ENCODE results near the gene WBP2. TPM values are rescaled to one million over a fixed set of nuclear protein-coding genes. Genes with fewer than 3 reads are reported as not detected.

Gene WBP2
- total RNA-seq, 2 experiments from 2014 or later = 64.3 to 68.6 TPM

DNA sequence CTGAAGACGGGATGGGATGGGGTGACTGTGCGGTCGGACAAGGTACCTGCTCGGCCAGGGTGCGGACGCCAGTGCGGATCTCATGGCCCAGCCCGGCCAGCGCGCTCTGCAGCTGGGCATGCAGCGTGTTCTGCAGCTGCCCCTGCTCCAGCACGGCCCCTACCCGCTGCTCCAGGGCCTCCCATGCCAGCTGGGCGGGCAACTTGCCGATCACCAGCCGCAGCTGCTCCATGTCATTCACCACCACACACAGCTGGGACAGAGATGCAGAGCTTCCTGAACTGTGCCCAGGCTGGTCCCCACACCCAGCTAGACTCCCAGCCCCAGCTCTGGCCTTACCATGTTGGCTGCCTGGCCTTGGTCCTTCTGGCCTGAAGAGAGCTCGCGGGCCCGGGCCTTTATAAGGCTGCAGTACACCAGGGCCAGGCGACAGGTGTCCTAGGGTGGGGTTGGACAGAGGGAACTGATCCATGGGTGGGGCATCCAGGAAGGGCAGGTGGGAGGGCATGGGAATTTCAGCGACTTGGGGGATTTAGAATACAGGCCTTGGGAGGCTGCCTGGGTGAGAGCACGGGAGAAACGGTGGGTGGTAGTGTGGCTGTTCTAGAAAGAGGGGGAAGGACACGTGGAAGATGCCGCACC is 20.7 kb downstream of the WBP2 start:
- no peak for ATAC-seq
- H3K36me3 Mint-ChIP-seq (ENCODE audit: low read depth) = peaks cover 64% of the 10 kb centered on the region
- peaks cover 55% of the 10 kb centered on the region for H3K4me1 Mint-ChIP-seq (ENCODE audit: low read depth)
- H3K9me3 Mint-ChIP-seq (ENCODE audit: insufficient read depth) = no peaks in the 10 kb centered on the region
- peak overlapping the region; percentile 93 for H3K27ac Mint-ChIP-seq
- POLR2A ChIA-PET = interaction anchor here (1.0 to 17.8 kb wide), 5 partner anchors 9 to 57 kb away, joined by 3 to 205 read pairs (median 7); partner anchors contain the start of gene UNC13D
- no peaks in the 10 kb centered on the region for H3K27me3 Mint-ChIP-seq (ENCODE audit: low read depth)
- no peak for DNase-seq
- CTCF ChIA-PET = interaction anchor here (1.1 to 3.8 kb wide), 4 partner anchors 14 to 81 kb away, joined by 3 to 17 read pairs (median 4); no protein-coding TSS in a partner anchor
- H3K4me3 Mint-ChIP-seq = peak overlapping the region; percentile 3

DNA sequence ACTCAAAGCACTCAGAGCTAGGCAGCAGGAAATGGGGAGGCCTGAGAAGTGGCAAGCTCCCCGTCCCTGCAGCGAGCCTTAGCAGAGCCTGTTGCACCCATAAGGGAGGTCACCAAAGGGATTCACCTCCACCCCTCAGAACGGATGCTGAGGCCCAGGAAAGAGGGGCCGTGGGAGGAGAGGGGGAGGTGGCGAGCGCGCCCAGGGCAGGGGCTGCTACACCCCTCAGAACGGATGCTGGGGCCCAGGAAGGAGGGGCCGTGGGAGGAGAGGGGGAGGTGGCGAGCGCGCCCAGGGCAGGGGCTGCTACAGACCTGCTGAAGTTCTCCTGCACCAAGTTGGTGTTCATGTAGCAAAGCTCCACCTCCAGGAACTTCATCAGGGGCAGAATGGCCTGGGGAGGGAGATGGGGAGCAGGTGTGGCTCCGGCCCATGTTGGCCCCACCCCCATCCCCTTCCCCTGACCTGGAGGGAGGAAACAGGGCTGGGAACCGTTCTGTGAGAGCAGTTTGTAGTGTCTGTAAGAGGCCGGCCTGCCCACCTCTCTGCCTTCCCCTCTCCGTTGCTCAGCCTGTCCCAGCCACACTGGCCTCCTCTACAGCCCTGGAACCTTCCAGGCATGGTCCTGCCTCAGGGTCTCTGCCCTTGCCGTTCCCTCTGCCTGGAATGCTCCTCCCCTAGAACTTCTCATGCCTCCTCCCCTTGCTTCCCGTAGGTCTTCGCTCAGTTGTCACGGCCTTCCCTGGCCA is 22.3 kb downstream of the WBP2 start:
- peak; percentile 69 for DNase-seq
- Mint-ChIP-seq H3K4me3 (peak overlapping the region; percentile 72), H3K36me3 (ENCODE audit: low read depth) (peaks cover 61% of the 10 kb centered on the region), H3K27me3 (ENCODE audit: low read depth) (no peaks in the 10 kb centered on the region), H3K4me1 (ENCODE audit: low read depth) (peaks cover 63% of the 10 kb centered on the region), H3K9me3 (ENCODE audit: insufficient read depth) (no peaks in the 10 kb centered on the region), H3K27ac (peak overlapping the region; percentile 93)
- peak; percentile 62 for ATAC-seq
- POLR2A ChIA-PET = interaction anchor here (0.7 to 17.8 kb wide), 11 partner anchors 10 to 56 kb away, joined by 3 to 205 read pairs (median 5); partner anchors contain the start of genes TRIM47, UNC13D, UNK and WBP2
- CTCF ChIA-PET = interaction anchor here (0.7 to 3.8 kb wide), 11 partner anchors 13 to 173 kb away, joined by 3 to 17 read pairs (median 5); partner anchors contain the start of gene GALK1

DNA sequence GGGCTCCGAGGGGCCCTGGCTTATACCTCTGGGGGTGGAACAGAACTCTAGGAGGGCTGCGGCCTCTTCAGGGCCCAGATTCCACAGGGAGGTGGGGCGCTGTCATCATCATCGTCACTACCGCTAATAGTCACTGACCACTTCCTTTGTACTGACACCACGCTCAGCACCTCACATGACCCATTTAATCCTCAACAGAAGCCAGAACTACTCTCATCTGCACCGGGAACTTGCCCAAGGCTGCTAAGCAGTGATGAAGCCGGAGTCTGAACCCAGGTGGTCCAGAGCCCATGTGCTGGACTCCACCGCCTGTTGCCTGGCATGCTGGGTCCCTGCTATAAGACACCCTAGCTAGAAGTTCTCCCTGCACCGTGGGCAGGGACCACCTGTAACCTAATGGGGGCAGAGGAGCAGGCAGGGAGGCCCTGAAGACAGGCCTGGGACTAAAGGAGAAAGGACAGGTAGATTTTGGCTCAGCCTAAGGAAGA is 22.9 kb downstream of the WBP2 start:
- ChIA-PET CTCF (interaction anchor here (0.6 to 3.8 kb wide), 11 partner anchors 13 to 173 kb away, joined by 3 to 17 read pairs (median 5); partner anchors contain the start of gene GALK1), POLR2A (interaction anchor here (0.6 to 17.8 kb wide), 13 partner anchors 10 to 55 kb away, joined by 3 to 205 read pairs (median 4); partner anchors contain the start of genes TRIM47, UNC13D and UNK)
- ATAC-seq (peak; percentile 42), DNase-seq (peak; percentile 78)
- Mint-ChIP-seq H3K27ac (peak overlapping the region; percentile 93), H3K9me3 (ENCODE audit: insufficient read depth) (no peaks in the 10 kb centered on the region), H3K4me3 (peak overlapping the region; percentile 72), H3K4me1 (ENCODE audit: low read depth) (peaks cover 61% of the 10 kb centered on the region), H3K27me3 (ENCODE audit: low read depth) (no peaks in the 10 kb centered on the region), H3K36me3 (ENCODE audit: low read depth) (peaks cover 56% of the 10 kb centered on the region)

DNA sequence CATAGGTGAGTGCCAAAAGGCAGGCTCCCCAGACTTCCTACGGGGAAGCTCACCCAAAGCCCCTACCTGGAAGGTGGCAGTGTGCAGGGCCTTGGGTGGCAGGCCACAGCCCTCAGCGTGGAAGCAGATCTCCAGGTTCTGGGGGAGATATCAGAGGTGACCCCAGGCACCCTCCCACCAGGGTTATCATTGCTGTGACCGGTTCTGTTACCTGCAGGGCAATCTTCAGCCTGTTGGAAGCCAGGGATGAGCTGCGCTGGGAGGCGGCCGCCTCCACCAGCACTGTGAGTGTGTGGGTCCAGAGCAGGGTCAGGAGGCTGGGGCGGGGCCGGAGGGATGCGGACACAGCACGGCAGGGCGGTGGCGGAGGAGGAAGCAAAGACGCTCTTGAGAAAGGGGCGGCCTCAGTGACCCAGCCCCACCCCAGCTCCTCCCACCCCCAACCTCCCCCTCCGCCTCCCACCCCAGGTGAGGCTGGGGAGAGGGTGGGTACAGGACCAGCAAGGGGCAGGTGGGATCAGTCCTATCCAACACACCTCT is 24.0 kb downstream of the WBP2 start:
- peaks cover 58% of the 10 kb centered on the region for H3K36me3 Mint-ChIP-seq (ENCODE audit: low read depth)
- no peaks in the 10 kb centered on the region for H3K27me3 Mint-ChIP-seq (ENCODE audit: low read depth)
- no peaks in the 10 kb centered on the region for H3K9me3 Mint-ChIP-seq (ENCODE audit: insufficient read depth)
- H3K4me3 Mint-ChIP-seq = no peak overlapping the region
- ChIA-PET CTCF (interaction anchor here (0.9 to 3.0 kb wide), 12 partner anchors 10 to 77 kb away, joined by 3 to 16 read pairs (median 8); partner anchors contain the start of genes GALK1, UNK and WBP2), POLR2A (interaction anchor here (1.0 to 17.8 kb wide), 4 partner anchors 13 to 54 kb away, joined by 3 to 205 read pairs (median 35); partner anchors contain the start of genes UNC13D and UNK)
- H3K4me1 Mint-ChIP-seq (ENCODE audit: low read depth) = peaks cover 68% of the 10 kb centered on the region
- no peak for ATAC-seq
- H3K27ac Mint-ChIP-seq = peak overlapping the region; percentile 93
- DNase-seq = no peak

DNA sequence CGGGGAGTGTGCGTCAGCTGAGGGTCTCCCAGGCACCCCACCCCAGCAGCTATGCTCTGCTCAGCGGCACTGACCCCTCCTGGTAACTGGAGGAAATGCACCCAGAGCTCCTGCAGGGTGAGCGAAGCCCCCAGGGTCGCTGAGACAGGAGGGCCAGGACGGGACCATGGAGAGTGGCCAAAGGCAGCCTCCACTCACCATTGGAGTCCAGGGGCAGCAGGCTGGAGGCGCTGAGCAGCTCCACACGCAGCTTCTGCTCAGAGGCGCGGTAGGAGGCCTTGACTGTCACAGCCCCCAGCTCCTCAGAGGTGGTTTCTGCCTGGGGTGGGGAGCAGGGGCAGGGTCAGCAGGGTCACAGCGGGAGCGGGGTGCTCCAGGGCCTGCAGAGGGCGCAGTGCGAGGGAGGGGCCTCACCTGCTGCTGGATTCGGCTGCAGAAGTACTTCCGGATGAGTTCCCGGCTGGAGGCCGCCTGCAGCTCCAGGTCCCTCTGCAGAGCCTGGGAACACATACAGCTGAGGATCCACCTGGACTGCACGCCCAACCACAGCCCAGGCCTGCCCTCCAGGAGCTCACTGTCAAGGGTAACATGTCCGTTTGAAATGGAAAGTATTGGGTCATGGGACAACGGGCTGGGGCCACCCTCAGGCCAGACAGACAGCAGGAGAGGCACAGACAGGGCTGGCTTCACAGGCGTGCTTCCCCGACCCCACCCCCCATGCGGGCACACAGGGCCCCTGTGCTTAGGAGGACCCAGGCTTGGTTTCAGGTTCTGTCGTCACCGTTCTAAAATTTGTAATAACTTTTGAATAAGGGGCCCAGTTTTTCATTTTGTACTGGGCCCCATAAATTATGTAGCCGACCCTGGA is 24.7 kb downstream of the WBP2 start:
- peaks cover 57% of the 10 kb centered on the region for H3K36me3 Mint-ChIP-seq (ENCODE audit: low read depth)

DNA sequence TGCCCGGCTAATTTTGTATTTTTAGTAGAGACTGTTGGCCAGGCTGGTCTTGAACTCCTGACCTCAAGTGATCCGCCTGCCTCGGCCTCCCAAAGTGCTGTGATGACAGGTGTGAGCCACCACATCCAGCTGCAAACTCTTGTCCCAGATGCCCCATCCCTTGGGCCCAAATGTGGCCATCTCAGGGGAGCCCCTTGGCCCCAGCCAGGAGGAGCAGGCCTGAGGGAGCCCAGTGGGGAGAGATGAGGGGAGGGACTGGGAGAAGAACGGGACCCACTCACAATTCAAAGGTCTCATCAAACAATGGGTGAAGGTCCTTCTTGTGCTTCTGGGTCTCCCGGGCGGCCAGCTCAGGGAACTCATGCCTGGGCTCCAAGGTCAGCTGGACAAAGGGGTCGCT is 25.4 kb downstream of the WBP2 start:
- DNase-seq (no peak), ATAC-seq (no peak)
- POLR2A ChIA-PET = interaction anchor here (0.7 to 17.8 kb wide), 6 partner anchors 14 to 76 kb away, joined by 3 to 205 read pairs (median 6); partner anchors contain the start of genes UNC13D, UNK and WBP2
- Mint-ChIP-seq H3K9me3 (ENCODE audit: insufficient read depth) (no peaks in the 10 kb centered on the region), H3K27me3 (ENCODE audit: low read depth) (no peaks in the 10 kb centered on the region), H3K36me3 (ENCODE audit: low read depth) (peaks cover 56% of the 10 kb centered on the region), H3K4me3 (no peak overlapping the region), H3K4me1 (ENCODE audit: low read depth) (peaks cover 63% of the 10 kb centered on the region), H3K27ac (peak overlapping the region; percentile 67)
- CTCF ChIA-PET = interaction anchor here (1.0 to 3.0 kb wide), 18 partner anchors 8 to 76 kb away, joined by 3 to 16 read pairs (median 6); partner anchors contain the start of genes GALK1, TRIM65 and WBP2

More for the DNA sequence above, 24.7 kb downstream of the WBP2 start:
- CTCF ChIA-PET = interaction anchor here (0.7 to 3.0 kb wide), 23 partner anchors 9 to 77 kb away, joined by 3 to 16 read pairs (median 5); partner anchors contain the start of genes GALK1, TRIM65, UNK and WBP2
- Mint-ChIP-seq H3K27ac (peak overlapping the region; percentile 82), H3K9me3 (ENCODE audit: insufficient read depth) (no peaks in the 10 kb centered on the region), H3K4me3 (no peak overlapping the region), H3K27me3 (ENCODE audit: low read depth) (no peaks in the 10 kb centered on the region), H3K4me1 (ENCODE audit: low read depth) (peaks cover 64% of the 10 kb centered on the region)
- DNase-seq = peak; percentile 46
- ATAC-seq = no peak
- POLR2A ChIA-PET = interaction anchor here (0.7 to 17.8 kb wide), 7 partner anchors 13 to 77 kb away, joined by 3 to 205 read pairs (median 8); partner anchors contain the start of genes UNC13D, UNK and WBP2

DNA sequence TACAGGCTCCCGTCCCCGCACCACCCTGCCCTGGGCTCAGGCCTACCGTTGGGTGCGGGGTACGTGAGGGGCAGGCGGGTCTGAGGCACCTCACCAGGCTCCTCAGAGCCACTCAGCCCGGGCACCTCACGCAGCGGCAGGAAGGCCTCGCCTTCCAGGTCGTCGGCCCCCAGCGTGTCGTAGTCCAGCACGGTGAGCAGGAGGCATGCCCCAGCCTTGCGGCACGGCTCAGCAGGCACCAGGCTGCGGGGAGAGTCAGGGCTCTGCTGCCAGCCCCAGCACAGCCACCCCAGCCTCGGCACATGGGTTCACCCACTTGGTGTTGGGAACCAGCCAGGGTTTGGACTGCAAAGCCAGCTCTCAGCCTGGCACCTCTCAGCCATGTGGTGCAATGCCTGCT is 26.4 kb downstream of the WBP2 start:
- H3K4me3 Mint-ChIP-seq = no peak overlapping the region
- ChIA-PET POLR2A (interaction anchor here (1.0 to 17.8 kb wide), 5 partner anchors 13 to 52 kb away, joined by 4 to 205 read pairs (median 8); partner anchors contain the start of genes UNC13D and UNK), CTCF (interaction anchor here (0.7 to 4.5 kb wide), 12 partner anchors 19 to 79 kb away, joined by 3 to 44 read pairs (median 7); partner anchors contain the start of genes GALK1, TRIM65 and WBP2)
- ATAC-seq (no peak), DNase-seq (no peak)
- peaks cover 53% of the 10 kb centered on the region for H3K4me1 Mint-ChIP-seq (ENCODE audit: low read depth)
- H3K9me3 Mint-ChIP-seq (ENCODE audit: insufficient read depth) = no peaks in the 10 kb centered on the region
- no peaks in the 10 kb centered on the region for H3K27me3 Mint-ChIP-seq (ENCODE audit: low read depth)
- H3K36me3 Mint-ChIP-seq (ENCODE audit: low read depth) = peaks cover 50% of the 10 kb centered on the region
- peak overlapping the region; percentile 99 for H3K27ac Mint-ChIP-seq

DNA sequence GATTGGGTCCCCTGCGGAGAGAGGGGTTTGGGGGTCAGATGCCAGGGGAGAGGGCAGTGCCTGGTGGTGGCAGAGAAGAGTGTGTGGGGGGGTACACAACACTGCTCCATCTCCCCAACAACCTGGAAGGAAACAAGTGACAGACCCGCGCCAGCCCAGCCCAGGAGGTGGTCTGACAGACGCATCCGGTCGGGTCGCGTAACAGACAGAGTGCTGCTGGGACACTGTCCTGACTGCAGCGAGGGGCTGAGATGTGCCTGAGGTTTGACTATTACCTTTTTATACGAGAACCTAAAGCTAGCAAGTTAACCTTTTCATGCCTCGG is 27.1 kb downstream of the WBP2 start:
- ChIA-PET POLR2A (interaction anchor here (1.0 to 17.8 kb wide), 5 partner anchors 13 to 51 kb away, joined by 4 to 205 read pairs (median 8); partner anchors contain the start of genes UNC13D, UNK and WBP2), CTCF (interaction anchor here (0.7 to 4.5 kb wide), 13 partner anchors 9 to 557 kb away, joined by 3 to 44 read pairs (median 5); partner anchors contain the start of genes GALK1, MIF4GD, TRIM65 and UNK)
- no peaks in the 10 kb centered on the region for H3K27me3 Mint-ChIP-seq (ENCODE audit: low read depth)
- DNase-seq (peak; percentile 78), ATAC-seq (peak; percentile 51)
- H3K4me1 Mint-ChIP-seq (ENCODE audit: low read depth) = peaks cover 46% of the 10 kb centered on the region
- peak overlapping the region; percentile 63 for H3K4me3 Mint-ChIP-seq
- H3K36me3 Mint-ChIP-seq (ENCODE audit: low read depth) = peaks cover 44% of the 10 kb centered on the region
- peak overlapping the region; percentile 99 for H3K27ac Mint-ChIP-seq
- no peaks in the 10 kb centered on the region for H3K9me3 Mint-ChIP-seq (ENCODE audit: insufficient read depth)

DNA sequence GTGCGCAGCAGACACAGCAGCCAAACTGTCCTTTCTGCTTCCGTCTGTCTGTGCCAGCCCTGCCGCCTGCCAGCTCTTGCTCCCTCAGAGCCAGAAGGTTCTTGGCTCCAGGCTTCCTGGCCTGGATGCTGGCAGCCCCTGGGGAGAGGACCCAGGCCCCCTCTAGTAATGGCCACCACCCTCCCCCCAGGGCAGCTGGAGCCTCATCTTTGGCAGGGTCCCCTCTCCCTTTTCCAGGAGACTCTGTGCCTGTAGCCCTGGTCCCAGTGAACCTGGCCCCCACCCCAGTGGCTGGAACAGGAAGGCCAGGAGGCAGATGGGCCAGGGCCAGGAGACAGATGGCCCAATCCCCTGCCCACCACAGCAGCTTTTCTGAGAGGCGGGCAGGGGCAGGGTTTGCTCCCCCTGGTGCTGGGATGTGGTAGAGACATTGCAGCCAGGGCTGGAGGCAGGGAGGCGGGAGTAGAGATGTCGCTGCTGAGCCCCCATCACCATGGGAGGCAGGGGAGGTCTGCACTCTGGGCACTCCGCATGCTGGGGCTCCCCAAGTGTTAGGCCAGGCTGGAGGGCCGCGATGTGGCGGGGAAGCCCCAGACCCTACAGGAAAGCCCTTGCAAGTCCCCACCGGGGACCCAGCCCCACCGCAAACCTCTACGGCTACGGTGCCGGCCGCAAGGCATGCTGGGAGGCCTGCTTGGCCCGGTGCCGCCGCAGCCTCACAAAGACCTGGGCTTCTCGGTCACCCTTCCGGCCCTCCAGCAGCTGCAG is 27.6 kb downstream of the WBP2 start:
- H3K4me1 Mint-ChIP-seq (ENCODE audit: low read depth) = peaks cover 41% of the 10 kb centered on the region
- H3K27me3 Mint-ChIP-seq (ENCODE audit: low read depth) = no peaks in the 10 kb centered on the region
- DNase-seq (peak; percentile 77), ATAC-seq (peak; percentile 71)
- ChIA-PET CTCF (interaction anchor here (0.9 to 4.5 kb wide), 29 partner anchors 9 to 557 kb away, joined by 3 to 44 read pairs (median 5); partner anchors contain the start of genes GALK1, MIF4GD, TRIM47 and TRIM65), POLR2A (interaction anchor here (0.8 to 17.8 kb wide), 8 partner anchors 9 to 62 kb away, joined by 3 to 205 read pairs (median 5); partner anchors contain the start of genes GALK1, UNC13D, UNK and WBP2)
- H3K27ac Mint-ChIP-seq = peak overlapping the region; percentile 99
- H3K36me3 Mint-ChIP-seq (ENCODE audit: low read depth) = peaks cover 40% of the 10 kb centered on the region
- H3K9me3 Mint-ChIP-seq (ENCODE audit: insufficient read depth) = no peaks in the 10 kb centered on the region
- peak overlapping the region; percentile 63 for H3K4me3 Mint-ChIP-seq
